ENCODE data around the gene SLC39A7. TPM values are rescaled to one million over a fixed set of nuclear protein-coding genes. Genes with fewer than 3 reads are reported as not detected.

Gene SLC39A7
- total RNA-seq, 1 donor from 2014 or later: 93.6 TPM

GRCh38 chr6:33190504-33191107 is 10.1 kb upstream of the SLC39A7 start:
- DNase-seq: no peak

GRCh38 chr6:33191383-33192104 is 9.1 kb upstream of the SLC39A7 start:
- DNase-seq: no peak

- no peak for DNase-seq
Observed at GRCh38 chr6:33192105-33192646, 8.5 kb upstream of the SLC39A7 start, which contains the start of gene COL11A2. COL11A2 (minus strand) TSS chr6:33192467; CDS start chr6:33192240, 227 bp downstream.

DNA sequence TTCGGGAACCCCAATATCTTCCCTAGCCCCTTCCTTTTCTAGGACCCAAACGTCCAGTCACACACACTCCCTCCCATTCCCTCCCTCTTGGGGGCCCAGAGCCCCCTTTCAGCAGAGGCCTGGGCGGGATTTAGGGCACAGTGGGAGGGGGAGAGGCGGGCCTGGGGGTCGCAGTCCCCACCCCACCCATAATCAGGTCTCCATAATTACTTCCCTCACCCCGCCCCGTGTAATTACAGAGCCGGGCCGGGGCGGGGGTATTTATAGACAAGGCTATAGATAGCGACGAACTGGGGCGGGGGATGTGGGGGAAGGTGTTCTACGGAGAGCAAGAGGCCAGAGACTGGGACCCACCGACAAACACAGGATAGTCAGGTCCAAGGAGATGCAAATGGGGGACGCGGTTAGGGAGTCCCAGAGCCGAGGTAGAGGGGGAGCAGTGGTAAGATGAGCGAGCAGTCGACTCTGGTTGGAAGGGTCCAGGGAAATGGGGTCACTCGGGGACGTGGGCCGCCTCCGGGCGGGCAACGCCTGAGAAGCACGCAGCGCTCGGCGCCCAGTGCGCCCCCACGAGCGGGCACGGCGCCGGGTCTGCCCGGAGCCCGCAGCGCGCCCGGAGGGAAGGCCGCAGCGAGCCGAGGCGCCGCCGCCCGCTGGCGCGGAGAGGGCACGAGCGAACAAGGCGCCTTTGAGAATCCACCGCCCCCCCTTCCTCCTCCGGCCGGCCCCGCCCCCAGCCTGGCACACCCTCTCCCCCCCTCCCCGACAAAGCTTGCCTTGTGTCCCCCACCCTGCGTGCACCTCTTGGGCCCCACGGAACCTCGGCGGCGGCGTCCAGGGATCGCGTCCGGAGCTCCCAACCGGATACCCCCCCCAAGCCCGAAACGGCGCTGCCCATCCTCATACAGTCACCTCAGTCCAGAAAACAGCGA is 7.7 kb upstream of the SLC39A7 start:
- DNase-seq: peak; percentile 36

DNA sequence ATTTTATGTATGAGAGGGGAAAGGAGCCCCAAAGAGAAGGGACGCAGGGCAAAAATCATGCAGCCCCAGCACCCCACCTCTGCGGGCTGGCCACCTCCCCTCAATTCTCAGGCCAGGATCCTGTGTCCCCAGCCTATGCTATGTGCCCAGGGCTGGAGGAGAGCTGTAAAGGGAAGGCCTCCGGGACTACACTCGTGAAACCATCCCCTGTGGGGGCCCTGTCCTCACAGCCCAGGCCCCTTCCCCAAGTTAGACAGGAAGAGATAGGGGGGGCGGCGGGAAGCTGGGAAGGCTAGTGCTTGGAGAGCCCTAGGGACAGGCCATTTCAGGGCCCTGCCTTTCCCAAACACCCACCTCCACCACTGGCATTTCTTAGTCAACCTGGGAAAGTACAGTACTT is 7.0 kb upstream of the SLC39A7 start:
- DNase-seq: no peak

- DNase-seq: no peak
Observed at GRCh38 chr6:33194431-33194979, 6.2 kb upstream of the SLC39A7 start.

GRCh38 chr6:33195304-33196165 is 5.1 kb upstream of the SLC39A7 start:
- no peak for DNase-seq

GRCh38 chr6:33197431-33198048 is 3.1 kb upstream of the SLC39A7 start:
- DNase-seq: peak; percentile 80

GRCh38 chr6:33198159-33198852 is 2.4 kb upstream of the SLC39A7 start:
- no peak for DNase-seq

DNA sequence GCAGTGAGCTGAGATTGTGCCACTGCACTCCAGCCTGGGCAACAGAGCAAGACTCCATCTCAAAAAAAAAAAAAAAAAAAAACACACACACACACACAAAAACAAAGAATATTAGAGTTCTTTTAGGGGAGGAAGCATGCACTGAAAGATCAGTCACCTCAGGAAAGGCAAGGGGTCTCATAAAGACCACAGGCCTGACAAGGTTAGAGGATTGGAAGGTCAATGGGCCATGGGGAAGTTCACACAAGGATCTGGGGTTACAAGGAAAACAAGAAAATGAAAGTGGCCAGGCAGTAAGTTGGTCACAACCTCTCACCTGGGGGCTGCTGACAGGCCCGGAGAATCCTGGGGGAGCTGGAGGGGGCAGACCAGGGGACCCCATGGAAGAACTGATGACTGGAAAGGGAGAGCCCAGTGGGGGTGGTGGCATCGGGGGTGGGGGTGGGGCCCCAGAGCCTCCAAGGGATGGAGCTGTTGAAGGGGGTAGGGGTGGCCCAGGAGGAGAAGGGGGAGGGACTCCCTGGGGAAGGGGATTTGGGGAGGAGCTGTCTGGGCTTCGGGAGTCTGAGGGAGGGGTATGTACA is 1.7 kb upstream of the SLC39A7 start:
- no peak for DNase-seq

DNA sequence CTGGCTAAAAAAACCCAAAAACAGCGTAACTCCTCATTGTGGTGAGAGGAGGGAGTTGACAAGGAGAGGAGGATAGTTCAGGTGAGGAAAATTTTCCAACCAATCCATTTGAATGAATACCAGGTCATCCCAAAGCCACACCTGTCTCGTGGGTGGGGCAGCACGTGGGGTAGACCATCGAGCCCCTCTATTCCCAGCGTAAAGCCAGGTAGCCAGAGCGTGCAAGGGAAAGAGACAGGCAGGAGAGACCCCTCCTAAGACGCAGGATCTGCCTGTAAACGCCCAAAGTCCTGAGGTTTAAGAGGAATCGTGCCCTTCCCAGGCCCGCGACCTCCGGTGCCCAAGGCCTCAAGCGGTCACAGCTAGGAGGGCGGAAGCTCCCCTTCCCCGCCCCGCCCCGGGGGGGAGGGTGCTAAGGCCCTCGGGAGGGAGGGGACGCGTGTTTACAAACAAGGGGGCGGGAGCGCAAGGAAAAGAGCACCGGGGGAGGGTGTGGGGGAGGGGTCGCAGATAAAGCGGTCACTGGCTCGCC is 914 bp upstream of the SLC39A7 start:
- peak; percentile 58 for DNase-seq

GRCh38 chr6:33201147-33201545 is 479 bp downstream of the SLC39A7 start:
- DNase-seq: no peak

DNA sequence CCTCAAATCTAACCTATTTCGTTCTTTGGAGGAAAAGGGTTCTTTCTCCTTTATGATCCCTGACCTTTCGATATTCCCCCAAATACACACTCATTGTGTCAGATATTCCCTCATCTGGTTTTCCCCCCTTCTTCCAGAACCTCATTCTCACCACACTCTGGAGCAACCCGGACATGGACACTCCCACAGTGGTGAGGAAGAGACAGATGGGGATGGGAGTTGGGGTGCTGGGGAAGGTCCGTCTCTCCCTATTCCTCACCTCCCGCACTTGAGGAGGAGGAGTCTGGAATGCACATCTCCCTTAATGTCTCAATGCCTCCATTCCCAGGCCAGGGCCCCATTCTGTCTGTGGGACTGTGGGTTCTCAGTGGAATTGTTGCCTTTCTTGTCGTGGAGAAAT is 1.3 kb downstream of the SLC39A7 start:
- DNase-seq: no peak

DNA sequence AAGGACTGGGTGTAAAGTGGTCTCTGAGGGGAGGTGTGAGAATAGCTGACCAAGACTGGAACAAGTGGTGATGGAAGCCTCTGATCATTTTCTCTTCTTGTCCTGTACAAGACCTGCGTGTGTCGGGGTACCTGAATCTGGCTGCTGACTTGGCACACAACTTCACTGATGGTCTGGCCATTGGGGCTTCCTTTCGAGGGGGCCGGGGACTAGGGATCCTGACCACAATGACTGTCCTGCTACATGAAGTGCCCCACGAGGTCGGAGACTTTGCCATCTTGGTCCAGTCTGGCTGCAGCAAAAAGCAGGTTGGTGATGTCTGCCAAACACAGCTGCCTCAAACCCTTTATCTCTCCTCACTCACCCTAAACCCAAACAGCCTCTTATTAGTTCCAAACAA is 2.1 kb downstream of the SLC39A7 start:
- DNase-seq: no peak

DNA sequence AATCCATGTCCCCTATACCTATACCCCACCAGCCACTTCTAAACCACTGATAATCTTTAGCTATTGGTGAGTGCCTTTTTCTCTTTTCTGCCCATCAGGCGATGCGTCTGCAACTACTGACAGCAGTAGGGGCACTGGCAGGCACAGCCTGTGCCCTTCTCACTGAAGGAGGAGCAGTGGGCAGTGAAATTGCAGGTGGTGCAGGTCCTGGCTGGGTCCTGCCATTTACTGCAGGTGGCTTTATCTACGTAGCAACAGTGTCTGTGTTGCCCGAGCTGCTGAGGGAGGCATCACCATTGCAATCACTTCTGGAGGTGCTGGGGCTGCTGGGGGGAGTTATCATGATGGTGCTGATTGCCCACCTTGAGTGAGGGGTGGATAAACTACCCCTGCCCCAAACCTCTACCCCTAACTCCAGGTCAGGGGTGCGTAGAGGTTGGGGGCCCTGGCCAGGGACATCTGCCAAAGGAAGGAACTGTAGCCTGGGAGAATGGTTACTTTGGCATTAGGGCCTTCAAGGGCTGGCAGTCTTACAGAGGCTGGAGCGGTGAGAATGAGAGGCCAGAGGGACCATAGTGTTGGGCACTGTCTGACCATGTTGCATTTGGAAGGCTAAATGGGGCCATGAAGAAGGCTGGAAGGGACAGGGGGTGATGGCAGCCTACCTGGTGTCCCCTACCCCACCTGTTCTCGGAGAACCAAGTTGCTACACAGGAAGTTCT is 2.9 kb downstream of the SLC39A7 start:
- no peak for DNase-seq

- no peak for DNase-seq
Observed at GRCh38 chr6:33204165-33204414, 3.4 kb downstream of the SLC39A7 start.

DNA sequence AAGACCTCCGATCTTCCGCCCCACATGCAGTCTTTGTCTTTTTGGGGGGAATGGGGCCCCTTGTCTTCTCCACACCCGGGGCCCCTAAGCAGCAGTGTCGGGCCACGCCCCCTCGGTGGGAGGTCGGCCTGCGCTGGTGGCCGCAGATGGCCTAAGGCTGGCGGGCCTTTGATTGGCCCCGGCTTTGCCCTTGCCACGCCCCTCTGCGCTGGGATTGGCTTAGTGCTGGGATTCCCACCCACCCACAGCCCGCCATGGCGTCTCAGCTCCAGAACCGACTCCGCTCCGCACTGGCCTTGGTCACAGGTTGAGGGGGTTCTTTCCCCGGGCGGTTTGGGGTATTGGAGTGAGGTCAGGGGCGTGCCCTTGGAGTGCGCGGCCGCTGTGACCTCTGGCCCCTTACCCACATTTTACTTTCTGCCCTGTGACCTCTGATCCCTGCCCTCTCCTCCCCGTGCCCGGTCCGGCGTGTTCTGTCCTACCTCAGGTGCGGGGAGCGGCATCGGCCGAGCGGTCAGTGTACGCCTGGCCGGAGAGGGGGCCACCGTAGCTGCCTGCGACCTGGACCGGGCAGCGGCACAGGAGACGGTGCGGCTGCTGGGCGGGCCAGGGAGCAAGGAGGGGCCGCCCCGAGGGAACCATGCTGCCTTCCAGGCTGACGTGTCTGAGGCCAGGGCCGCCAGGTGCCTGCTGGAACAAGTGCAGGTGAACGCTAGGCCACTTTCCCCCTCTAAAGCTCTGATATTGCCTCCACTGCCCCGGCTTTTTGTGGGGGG is 3.9 kb downstream of the SLC39A7 start, which contains the start of gene HSD17B8:
HSD17B8 (plus strand) TSS at position 241 of the 776 bp plus-strand sequence; CDS start at position 255, 14 bp downstream.
- DNase-seq: peak; percentile 93

All from dermis blood vessel endothelial cell (primary cell).